HL-60 (cell line): ENCODE data around the gene KSR2.

Experiments
- DNase-seq, 2 experiments: peaks; one replicate each; pipeline ENCODE4 v3.0.0-alpha.2; 2010 to 2020; ENCODE audit warnings: low read depth in 1 of 2, low spot score in 1 of 2
- H3K27ac ChIP-seq: fragments of 250-450 bp; sonication (Bioruptor Pico); replicated peaks from 2 replicates; pipeline ENCODE4 v1.5.1; 2020; ENCODE audit warnings: mild to moderate bottlenecking, moderate library complexity
- H3K27me3 ChIP-seq: fragments of 250-450 bp; sonication (Bioruptor Pico); 2 replicates; pipeline ENCODE4 v1.5.1; 2021; ENCODE audit warnings: mild to moderate bottlenecking, moderate library complexity; ENCODE audit not compliant: insufficient read depth, poor library complexity, severe bottlenecking
- H3K4me3 ChIP-seq: replicated peaks from 2 replicates; pipeline ENCODE4 v1.5.1; 2011; ENCODE audit warnings: mild to moderate bottlenecking, control low read depth, low read length; ENCODE audit not compliant: insufficient read depth
- CTCF ChIP-seq: IDR thresholded peaks from one replicate; pipeline ENCODE4 v1.5.1; 2011; ENCODE audit warnings: low read length, control low read depth, inconsistent platforms; ENCODE audit not compliant: insufficient read depth
- GABPA ChIP-seq: IDR thresholded peaks from 2 replicates; pipeline ENCODE4 v1.6.1; 2012; ENCODE audit warnings: low read depth
- POLR2AphosphoS5 ChIP-seq: IDR thresholded peaks from 2 replicates; pipeline ENCODE4 v1.6.1; 2012; ENCODE audit warnings: low read depth
- REST ChIP-seq: IDR thresholded peaks from 2 replicates; pipeline ENCODE4 v1.6.1; 2012; ENCODE audit warnings: low read depth; ENCODE audit not compliant: insufficient replicate concordance
- SPI1 ChIP-seq: IDR thresholded peaks from 2 replicates; pipeline ENCODE4 v1.6.1; 2012; ENCODE audit warnings: low read depth, mild to moderate bottlenecking, borderline replicate concordance

KSR2 gene

GRCh38 chr12:117842220-117842619, 126.6 kb downstream of the KSR2 start:
- DNase-seq: no peak
- Histone ChIP-seq H3K4me3 (no peak overlapping the region), H3K27me3 (no peaks in the 10 kb centered on the region), H3K27ac (no peak overlapping the region)
- TF ChIP-seq POLR2AphosphoS5 (no peak), CTCF (no peak), GABPA (no peak)

- DNase-seq: no peak
- no peaks in the 10 kb centered on the region for H3K27me3 ChIP-seq
Measured at GRCh38 chr12:117837737-117838050, 131.1 kb downstream of the KSR2 start.

GRCh38 chr12:117836999-117837736, 131.6 kb downstream of the KSR2 start:
- H3K27ac ChIP-seq: no peak overlapping the region
- TF ChIP-seq SPI1 (no peak), POLR2AphosphoS5 (no peak), CTCF (peak; percentile 93)
- H3K4me3 ChIP-seq: no peak overlapping the region
- DNase-seq: peak; percentile 25 to 59
- H3K27me3 ChIP-seq: no peaks in the 10 kb centered on the region

More at GRCh38 chr12:117837737-117838050, 131.1 kb downstream of the KSR2 start:
- Histone ChIP-seq H3K4me3 (no peak overlapping the region), H3K27ac (no peak overlapping the region)
- TF ChIP-seq CTCF: no peak
- no peak for TF ChIP-seq POLR2AphosphoS5
- no peak for TF ChIP-seq GABPA
- no peak for TF ChIP-seq REST

- Histone ChIP-seq H3K4me3 (no peak overlapping the region), H3K27ac (no peak overlapping the region), H3K27me3 (no peaks in the 10 kb centered on the region)
- TF ChIP-seq CTCF: no peak
- TF ChIP-seq POLR2AphosphoS5: no peak
- TF ChIP-seq GABPA: no peak
- TF ChIP-seq SPI1: no peak
- no peak for TF ChIP-seq REST
- DNase-seq: no peak
Measured at GRCh38 chr12:117836476-117836875, 132.3 kb downstream of the KSR2 start.
